PC-9 (cell line): Measurements from ENCODE around the gene SLCO2A1.

Experiments
- CTCF ChIP-seq: fragments of 200-600 bp; sonication (generic); conservative IDR thresholded peaks from 2 replicates; pipeline ENCODE4 v1.6.1; 2017; ENCODE audit warnings: mixed run types, antibody characterized with exemption, mild to moderate bottlenecking, moderate library complexity
- EZH2 ChIP-seq: fragments of 200-600 bp; sonication (generic); IDR thresholded peaks from 2 replicates; pipeline ENCODE4 v1.8.0; 2017; ENCODE audit warnings: antibody characterized with exemption, low read depth

DNA sequence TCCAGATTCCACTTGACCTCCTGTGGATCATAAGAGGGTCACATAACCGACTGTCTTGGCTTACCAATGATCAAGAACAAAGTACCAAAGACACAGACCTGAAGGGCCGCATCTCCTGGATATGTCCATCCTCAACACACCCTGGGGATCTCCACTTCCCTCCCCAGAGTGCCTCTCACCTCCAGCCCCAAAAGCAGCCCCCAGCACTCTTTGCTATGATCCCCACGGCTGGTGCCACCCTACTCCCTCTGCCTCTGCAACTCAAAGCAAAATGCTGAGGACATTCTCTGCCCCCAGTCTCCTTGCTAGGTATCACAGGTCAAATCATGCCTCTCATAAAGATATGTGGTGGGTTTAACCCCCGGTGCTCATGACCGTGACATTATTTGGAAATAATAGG, 32.7 kb downstream of the SLCO2A1 start:
- TF ChIP-seq EZH2 (no peak), CTCF (no peak)
